HEK293T (cell line): ENCODE data around the gene FBN1.

Experiments used
- CTCF ChIA-PET: fragments of 350-600 bp; formaldehyde crosslinking; extraction: SDS; loops from one replicate; lab custom pipeline; 2021; ENCODE audit warnings: antibody characterized with exemption, inconsistent platforms; lab: Yijun Ruan, JAX
- POLR2A ChIA-PET: fragments of 350-600 bp; formaldehyde crosslinking; extraction: SDS; loops from one replicate; lab custom pipeline; 2020; ENCODE audit warnings: antibody characterized with exemption, inconsistent platforms; lab: Yijun Ruan, JAX
- DNase-seq: peaks from one replicate; pipeline ENCODE4 v3.0.0; 2012; ENCODE audit warnings: mixed read lengths; ENCODE audit errors: extremely low spot score
- ARNT ChIP-seq: fragments of 450-650 bp; IDR thresholded peaks from 2 replicates; pipeline ENCODE4 v1.6.1; 2017; ENCODE audit warnings: mild to moderate bottlenecking
- BHLHE40 ChIP-seq: fragments of 450-650 bp; IDR thresholded peaks from 2 replicates; pipeline ENCODE4 v1.6.1; 2016; ENCODE audit warnings: mild to moderate bottlenecking, moderate library complexity, borderline replicate concordance
- CTBP1 ChIP-seq: fragments of 450-650 bp; IDR thresholded peaks from 2 replicates; pipeline ENCODE4 v1.6.1; 2016; ENCODE audit warnings: borderline replicate concordance
- ELF4 ChIP-seq: fragments of 450-650 bp; IDR thresholded peaks from 2 replicates; pipeline ENCODE4 v1.6.1; 2017; ENCODE audit warnings: antibody characterized with exemption
- FOXA1 ChIP-seq: fragments of 450-650 bp; IDR thresholded peaks from 2 replicates; pipeline ENCODE4 v1.6.1; 2016; ENCODE audit warnings: mild to moderate bottlenecking
- FOXK2 ChIP-seq: fragments of 450-650 bp; IDR thresholded peaks from 2 replicates; pipeline ENCODE4 v1.6.1; 2016; ENCODE audit warnings: mild to moderate bottlenecking
- FOXM1 ChIP-seq: fragments of 450-650 bp; IDR thresholded peaks from 2 replicates; pipeline ENCODE4 v1.6.1; 2017; ENCODE audit warnings: mild to moderate bottlenecking, borderline replicate concordance
- HDGF ChIP-seq: fragments of 450-650 bp; IDR thresholded peaks from 2 replicates; pipeline ENCODE4 v1.6.1; 2017; ENCODE audit warnings: antibody characterized with exemption, borderline replicate concordance
- L3MBTL2 ChIP-seq: fragments of 450-650 bp; conservative IDR thresholded peaks from 2 replicates; pipeline ENCODE4 v1.6.1; 2016; ENCODE audit warnings: mild to moderate bottlenecking
- LEF1 ChIP-seq: fragments of 450-650 bp; IDR thresholded peaks from 2 replicates; pipeline ENCODE4 v1.6.1; 2017; ENCODE audit warnings: mild to moderate bottlenecking, borderline replicate concordance
- NFRKB ChIP-seq: fragments of 450-650 bp; IDR thresholded peaks from 2 replicates; pipeline ENCODE4 v1.6.1; 2016; ENCODE audit warnings: mild to moderate bottlenecking, moderate library complexity
- PKNOX1 ChIP-seq: fragments of 450-650 bp; IDR thresholded peaks from 2 replicates; pipeline ENCODE4 v1.6.1; 2016
- SP1 ChIP-seq: fragments of 450-650 bp; IDR thresholded peaks from 2 replicates; pipeline ENCODE4 v1.6.1; 2017
- SUZ12 ChIP-seq: fragments of 450-650 bp; IDR thresholded peaks from 2 replicates; pipeline ENCODE4 v1.6.1; 2016; ENCODE audit warnings: mild to moderate bottlenecking
- TARDBP ChIP-seq: fragments of 450-650 bp; IDR thresholded peaks from 2 replicates; pipeline ENCODE4 v1.6.1; 2016
- ZNF384 ChIP-seq: fragments of 450-650 bp; IDR thresholded peaks from 2 replicates; pipeline ENCODE4 v1.6.1; 2016

Gene FBN1

GRCh38 chr15:48383031-48383430 is 262.5 kb downstream of the FBN1 start:
- ChIA-PET CTCF (no interaction called here), POLR2A (no interaction called here)
- no peak for DNase-seq
- TF ChIP-seq CTBP1 (no peak), ZNF384 (no peak), HDGF (no peak)

- ChIA-PET POLR2A (no interaction called here), CTCF (no interaction called here)
- TF ChIP-seq CTBP1, result no peak
- TF ChIP-seq HDGF, result no peak
- TF ChIP-seq FOXM1, result no peak
- no peak for TF ChIP-seq ZNF384
- no peak for TF ChIP-seq SUZ12
- TF ChIP-seq FOXK2, result no peak
- TF ChIP-seq L3MBTL2, result no peak
- no peak for TF ChIP-seq NFRKB
- TF ChIP-seq PKNOX1, result no peak
- no peak for DNase-seq
Measured at GRCh38 chr15:48381861-48382260, 263.6 kb downstream of the FBN1 start.

GRCh38 chr15:48380198-48380597 is 265.3 kb downstream of the FBN1 start:
- ChIA-PET POLR2A (no interaction called here), CTCF (no interaction called here)
- TF ChIP-seq PKNOX1 (no peak), FOXM1 (no peak), ELF4 (no peak), TARDBP (no peak), NFRKB (no peak), ARNT (no peak), SP1 (no peak), HDGF (no peak), FOXK2 (no peak), LEF1 (no peak), CTBP1 (no peak), ZNF384 (no peak), BHLHE40 (no peak)
- DNase-seq, result no peak

- TF ChIP-seq NFRKB, result no peak
- TF ChIP-seq CTBP1, result no peak
- TF ChIP-seq ELF4, result no peak
- no peak for TF ChIP-seq PKNOX1
- no peak for TF ChIP-seq SP1
- no peak for TF ChIP-seq FOXM1
- TF ChIP-seq FOXA1, result no peak
- ChIA-PET CTCF (interaction anchor here (0.6 kb wide), 1 partner anchor 393 kb away, joined by 3 read pairs; no protein-coding TSS in a partner anchor), POLR2A (no interaction called here)
- DNase-seq, result no peak
Measured at GRCh38 chr15:48375767-48376166, 269.7 kb downstream of the FBN1 start.

GRCh38 chr15:48374472-48374871 is 271.0 kb downstream of the FBN1 start:
- POLR2A ChIA-PET, result no interaction called here
- no peak for DNase-seq
- TF ChIP-seq TARDBP (no peak), PKNOX1 (no peak), ELF4 (no peak), NFRKB (no peak), SUZ12 (no peak), CTBP1 (no peak), FOXA1 (no peak), LEF1 (no peak), BHLHE40 (no peak), L3MBTL2 (no peak), SP1 (no peak), HDGF (no peak), FOXK2 (no peak), ZNF384 (no peak)
- CTCF ChIA-PET, result no interaction called here

GRCh38 chr15:48373821-48374451 is 271.6 kb downstream of the FBN1 start:
- ChIA-PET CTCF (no interaction called here), POLR2A (no interaction called here)
- DNase-seq, result no peak
- TF ChIP-seq PKNOX1 (no peak), LEF1 (no peak), SP1 (no peak), ELF4 (no peak), BHLHE40 (no peak), CTBP1 (no peak)
